OCI-LY3 (cell line): ENCODE measurements around the gene OR5W2.

Experiments used
- EZH2phosphoT487 ChIP-seq: fragments of 200-600 bp; shearing (Covaris generic); IDR thresholded peaks from 2 replicates; pipeline ENCODE4 v1.6.1; 2018; ENCODE audit warnings: antibody characterized with exemption, mixed run types, low read depth
- TF ChIP-seq, protein P1 (sequence below): fragments of 200-600, 300-600 bp; sonication (generic); IDR thresholded peaks from 2 replicates; pipeline ENCODE4 v1.5.1; 2014; ENCODE audit warnings: antibody characterized with exemption, low read length, low read depth

DNA sequence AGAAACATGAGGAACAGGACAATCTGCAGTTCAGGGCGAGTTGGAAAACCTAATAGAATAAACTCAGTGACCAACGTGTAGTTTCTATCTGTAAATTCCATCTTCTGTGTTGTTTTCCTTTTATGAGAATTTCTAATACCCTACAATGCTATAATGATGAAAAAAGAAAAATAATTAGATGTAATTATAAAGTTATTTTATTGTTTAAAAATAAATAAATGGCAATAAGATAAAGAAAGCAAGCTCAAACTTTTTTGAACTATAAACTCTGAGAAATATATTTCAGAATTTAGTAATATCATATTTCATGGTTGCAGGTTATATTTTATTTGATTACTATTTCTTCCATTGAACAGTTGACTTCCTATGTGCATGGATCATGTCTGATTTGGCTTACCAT, 21.9 kb upstream of the OR5W2 start, which contains the start of gene OR5I1:
- TF ChIP-seq, protein P1, sequence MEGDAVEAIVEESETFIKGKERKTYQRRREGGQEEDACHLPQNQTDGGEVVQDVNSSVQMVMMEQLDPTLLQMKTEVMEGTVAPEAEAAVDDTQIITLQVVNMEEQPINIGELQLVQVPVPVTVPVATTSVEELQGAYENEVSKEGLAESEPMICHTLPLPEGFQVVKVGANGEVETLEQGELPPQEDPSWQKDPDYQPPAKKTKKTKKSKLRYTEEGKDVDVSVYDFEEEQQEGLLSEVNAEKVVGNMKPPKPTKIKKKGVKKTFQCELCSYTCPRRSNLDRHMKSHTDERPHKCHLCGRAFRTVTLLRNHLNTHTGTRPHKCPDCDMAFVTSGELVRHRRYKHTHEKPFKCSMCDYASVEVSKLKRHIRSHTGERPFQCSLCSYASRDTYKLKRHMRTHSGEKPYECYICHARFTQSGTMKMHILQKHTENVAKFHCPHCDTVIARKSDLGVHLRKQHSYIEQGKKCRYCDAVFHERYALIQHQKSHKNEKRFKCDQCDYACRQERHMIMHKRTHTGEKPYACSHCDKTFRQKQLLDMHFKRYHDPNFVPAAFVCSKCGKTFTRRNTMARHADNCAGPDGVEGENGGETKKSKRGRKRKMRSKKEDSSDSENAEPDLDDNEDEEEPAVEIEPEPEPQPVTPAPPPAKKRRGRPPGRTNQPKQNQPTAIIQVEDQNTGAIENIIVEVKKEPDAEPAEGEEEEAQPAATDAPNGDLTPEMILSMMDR: no peak
- TF ChIP-seq EZH2phosphoT487: no peak
